ENCODE results near the gene SORCS2.

Gene SORCS2

DNA sequence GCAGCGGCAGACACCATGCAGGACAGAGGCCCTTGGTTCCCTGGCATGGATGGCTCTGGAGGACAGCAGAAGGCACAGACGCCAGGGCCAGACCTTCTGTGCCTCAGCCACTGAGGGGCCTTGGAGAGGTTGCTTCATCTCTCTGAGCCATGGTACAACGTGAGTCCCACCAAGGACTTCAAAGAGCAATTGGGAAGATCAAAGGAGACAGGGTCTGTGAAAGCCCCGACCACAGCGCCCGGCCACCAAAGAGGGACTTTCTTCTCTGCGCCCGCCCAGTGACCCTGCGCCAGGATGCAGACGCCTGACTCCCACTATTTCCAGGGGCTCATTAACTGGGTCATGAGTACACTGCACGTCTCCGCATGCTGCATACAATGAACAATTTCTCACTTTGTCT, 573.3 kb downstream of the SORCS2 start:
- no peak for DNase-seq

- no peak for DNase-seq
These were observed 573.7 kb downstream of the SORCS2 start for GRCh38 chr4:7766086-7766485.

GRCh38 chr4:7766661-7767345, 574.5 kb downstream of the SORCS2 start:
- DNase-seq, result no peak

GRCh38 chr4:7767526-7767925, 575.2 kb downstream of the SORCS2 start:
- no peak for DNase-seq

GRCh38 chr4:7767966-7768365, 575.6 kb downstream of the SORCS2 start:
- DNase-seq, result no peak

GRCh38 chr4:7768736-7769135, 576.4 kb downstream of the SORCS2 start:
- no peak for DNase-seq

DNA sequence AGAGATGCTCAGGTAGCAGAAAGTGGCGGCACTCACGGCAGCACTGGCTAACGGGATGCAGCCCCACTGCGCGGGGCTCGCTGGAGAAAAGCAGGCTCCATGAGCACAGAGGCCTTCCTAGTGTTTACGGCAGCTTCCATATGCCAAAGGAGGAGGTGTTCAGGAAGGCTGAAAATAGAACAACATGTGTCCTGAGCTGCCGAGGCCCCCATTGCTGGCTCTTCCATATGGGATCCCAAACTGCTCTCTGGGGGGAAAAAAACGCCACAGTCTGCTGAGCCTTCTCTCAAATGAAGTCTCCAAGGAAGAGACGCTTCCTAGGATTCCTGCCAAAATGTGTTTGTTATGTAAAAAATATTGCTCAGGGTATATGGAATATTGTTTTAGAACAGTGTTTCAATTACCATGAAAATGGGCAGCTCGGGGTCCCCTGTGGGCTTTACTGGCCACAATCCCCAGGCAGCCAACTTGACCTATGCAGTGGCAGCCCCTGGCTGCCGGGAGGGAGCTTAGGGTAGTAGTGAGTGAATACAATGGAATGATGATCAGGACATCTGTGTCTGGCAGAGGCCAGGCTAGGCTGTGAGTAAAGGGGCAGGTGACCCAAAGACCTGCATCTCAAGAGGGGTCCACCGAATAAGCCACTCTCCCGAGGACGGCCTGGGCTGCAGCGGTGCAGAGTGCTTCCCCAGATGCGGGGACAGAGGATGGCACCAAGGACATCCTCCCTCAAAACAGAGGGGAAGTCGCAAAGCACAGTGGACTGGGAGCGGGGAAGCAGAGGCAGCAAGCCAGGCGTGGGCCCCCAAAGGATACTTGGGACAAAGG, 577.3 kb downstream of the SORCS2 start:
- DNase-seq, result no peak

GRCh38 chr4:7770224-7771050, 578.1 kb downstream of the SORCS2 start:
- peak; percentile 22 for DNase-seq

- peak; percentile 51 for DNase-seq
These were observed 578.7 kb downstream of the SORCS2 start for GRCh38 chr4:7771056-7771455.

GRCh38 chr4:7771541-7772507, 579.5 kb downstream of the SORCS2 start:
- DNase-seq, result no peak

DNA sequence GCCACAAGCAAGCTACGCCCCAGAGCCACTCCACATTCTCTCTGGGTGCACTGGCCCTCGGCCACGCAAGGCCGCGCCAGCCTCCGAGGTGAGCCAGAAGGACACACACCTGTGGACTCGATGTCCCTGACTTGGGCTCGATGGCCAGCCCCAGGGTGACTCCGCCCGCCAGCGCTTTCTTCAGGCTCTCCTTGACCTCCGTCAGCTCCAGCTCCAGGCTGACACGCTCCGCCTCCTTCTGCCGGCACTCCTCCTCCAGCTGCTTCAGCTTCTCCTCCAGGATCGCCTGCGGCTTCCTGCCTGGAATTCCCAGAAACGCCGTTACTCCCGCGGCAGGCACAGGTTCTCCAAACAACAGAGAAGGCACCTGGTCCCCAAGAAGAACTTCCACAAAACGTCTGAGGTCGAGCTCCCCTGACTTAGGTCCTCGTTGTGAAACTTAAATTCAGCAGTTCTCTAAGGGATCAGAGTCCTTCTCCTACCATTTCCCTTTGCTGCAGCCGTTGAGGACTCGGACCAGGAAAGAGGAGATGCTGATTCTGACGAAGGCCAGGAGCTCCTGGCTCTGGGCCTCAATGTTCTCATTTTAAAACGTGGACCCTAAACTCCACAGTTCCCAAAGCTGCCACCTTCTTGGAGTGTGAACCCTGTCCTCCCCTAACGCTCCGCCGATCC, 580.5 kb downstream of the SORCS2 start:
- no peak for DNase-seq

DNA sequence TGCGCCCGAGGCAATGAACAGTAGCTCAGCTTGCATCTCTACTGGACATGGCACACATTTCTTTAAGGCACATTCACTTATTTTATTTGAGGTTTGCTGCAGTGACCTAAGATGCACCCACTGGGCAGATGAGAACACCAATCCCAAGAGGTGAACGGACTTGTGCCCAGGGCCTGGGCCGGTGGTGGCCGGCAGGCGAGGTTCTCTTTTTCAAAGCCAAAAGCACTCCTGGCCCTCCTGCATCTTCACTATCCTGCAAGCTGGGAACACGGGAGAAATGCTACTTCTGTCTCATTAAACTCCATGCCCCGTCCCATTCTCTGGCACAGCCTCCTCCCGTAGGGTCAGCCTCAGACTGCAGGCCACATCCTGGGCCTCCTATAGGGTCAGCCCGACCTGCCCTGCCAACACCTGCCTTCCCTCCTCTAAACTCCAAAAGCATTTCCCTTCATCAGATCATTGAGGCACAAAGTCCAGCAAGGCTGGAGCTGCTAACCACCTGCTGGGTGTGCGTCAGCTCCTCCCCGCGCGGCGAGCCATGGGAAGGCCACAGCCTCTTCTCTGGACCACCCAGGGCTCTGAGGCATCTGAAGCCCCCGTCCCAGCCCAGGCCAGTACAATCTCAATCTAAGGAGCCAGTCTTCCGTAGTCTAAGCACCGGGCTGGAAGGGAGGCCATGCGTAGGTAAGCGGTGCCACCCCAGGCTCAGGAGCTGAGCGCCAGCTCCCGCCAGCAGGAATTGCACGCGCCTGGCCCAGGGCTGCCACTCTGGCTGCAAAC, 581.3 kb downstream of the SORCS2 start:
- no peak for DNase-seq

DNA sequence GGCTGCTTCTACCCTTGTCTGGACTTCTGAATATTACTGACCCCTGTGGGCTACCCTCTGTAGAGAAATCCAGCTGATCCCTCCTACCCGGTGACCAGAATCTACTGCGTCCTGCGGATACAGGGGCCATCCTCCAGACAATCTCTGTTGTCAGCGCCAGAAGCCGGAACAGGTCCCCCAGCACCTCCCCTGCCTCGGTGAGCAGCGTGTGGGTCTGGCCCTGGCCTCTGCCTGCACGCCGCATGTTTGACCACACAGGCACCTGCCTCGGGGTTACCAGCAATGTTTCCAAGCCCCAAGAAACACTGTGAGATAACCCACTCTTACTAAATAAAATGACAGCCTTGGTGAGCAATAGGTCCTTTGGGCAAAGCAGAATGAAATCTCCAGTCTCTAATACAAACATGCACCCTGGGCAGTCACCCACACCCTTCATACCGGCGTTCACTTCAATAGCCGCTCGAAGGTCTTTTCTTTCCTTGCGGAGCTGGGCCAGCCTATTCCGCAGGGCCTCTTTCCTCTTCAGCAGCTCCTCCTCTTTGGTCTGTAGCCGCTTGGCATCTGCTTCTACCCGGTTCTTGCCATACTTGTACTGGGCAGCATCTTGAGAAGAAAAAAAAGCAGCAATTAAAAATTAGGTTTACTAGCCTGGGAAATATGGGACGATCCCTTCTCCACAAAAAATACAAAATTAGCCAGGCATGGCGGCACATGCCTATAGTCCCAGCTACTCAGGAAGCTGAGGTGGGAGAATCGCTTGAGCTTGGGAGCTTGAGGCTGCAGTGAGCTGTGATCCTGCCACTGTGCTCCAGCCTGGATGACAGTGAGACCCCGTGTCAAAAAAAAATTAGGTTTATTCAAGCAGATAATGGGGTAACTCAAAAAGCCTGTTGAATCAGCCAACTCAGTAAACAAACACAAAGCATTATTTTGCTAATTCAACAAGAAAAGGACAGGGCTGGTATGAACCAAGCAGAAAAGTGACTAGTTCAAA, 582.3 kb downstream of the SORCS2 start:
- no peak for DNase-seq

GRCh38 chr4:7775396-7775795, 583.1 kb downstream of the SORCS2 start:
- DNase-seq, result no peak

- DNase-seq, result no peak
These were observed 584.8 kb downstream of the SORCS2 start for GRCh38 chr4:7777017-7777710.

DNA sequence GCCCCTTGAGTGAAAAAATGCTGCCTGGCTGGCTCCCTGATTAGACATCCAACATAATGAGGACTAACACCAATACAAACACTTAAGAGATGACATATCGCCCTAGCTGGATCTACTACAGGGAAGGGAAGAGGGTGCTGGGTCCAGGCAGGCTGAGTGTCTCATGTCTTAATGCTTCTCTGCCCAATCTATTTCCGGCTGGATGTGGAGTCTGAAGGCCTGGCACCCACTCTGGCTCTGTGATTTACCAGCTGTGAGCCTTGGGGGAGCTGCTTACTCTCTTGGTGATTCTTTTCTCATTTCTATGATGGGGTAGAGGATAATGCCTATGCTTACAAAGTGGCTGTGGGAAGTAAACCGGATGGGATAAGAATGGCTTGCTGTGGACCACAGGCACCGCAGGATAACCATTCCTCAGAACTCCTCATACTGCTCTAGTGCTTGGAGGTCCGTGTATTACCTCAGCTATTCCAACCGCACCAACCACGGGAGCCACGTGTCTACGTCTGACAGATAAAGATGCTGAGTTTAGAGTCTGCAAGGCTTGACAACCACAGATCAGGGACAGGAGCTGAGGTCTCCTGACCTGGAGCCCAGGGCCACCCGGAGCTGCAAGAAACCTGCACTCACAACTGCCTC, 585.7 kb downstream of the SORCS2 start:
- no peak for DNase-seq

GRCh38 chr4:7778510-7779431, 586.4 kb downstream of the SORCS2 start:
- no peak for DNase-seq

Measured in stimulated activated CD4-positive, alpha-beta T cell treated with anti-CD3 and anti-CD28 coated beads, Interleukin-4, amount 100 ng/mL, for 1 hour (primary cell).